Measurements from ENCODE around the gene FDPS. TPM values are rescaled to one million over a fixed set of nuclear protein-coding genes. Genes with fewer than 3 reads are reported as not detected.

Gene FDPS
- total RNA-seq, 2 experiments from 2014 or later, result 256 to 264 TPM

DNA sequence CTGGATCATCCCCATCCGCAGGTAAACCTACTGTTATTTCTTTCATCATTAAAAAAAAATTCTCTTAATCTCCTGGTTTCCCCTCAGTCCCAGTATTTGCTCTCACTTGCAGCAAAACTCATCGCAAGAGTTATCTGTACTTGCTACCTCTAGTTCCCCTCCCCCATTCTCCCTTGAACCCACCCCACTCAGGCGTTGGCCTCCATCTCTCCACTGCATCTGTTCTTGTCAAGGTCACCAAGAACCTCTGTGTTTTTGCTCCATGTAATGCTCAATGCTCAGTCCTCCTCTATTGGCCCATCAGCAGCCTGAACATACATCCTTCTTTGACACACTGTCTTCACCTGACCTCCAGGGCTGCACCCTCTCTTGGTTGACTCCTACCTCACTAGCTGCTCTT is 12.0 kb upstream of the FDPS start:
- Mint-ChIP-seq H3K27ac (no peak overlapping the region), H3K4me1 (peaks cover 6% of the 10 kb centered on the region), H3K36me3 (no peaks in the 10 kb centered on the region), H3K27me3 (peaks cover 48% of the 10 kb centered on the region), H3K4me3 (no peak overlapping the region), H3K9me3 (no peaks in the 10 kb centered on the region)
- DNase-seq, result no peak

- DNase-seq, result no peak
- Mint-ChIP-seq H3K9me3 (no peaks in the 10 kb centered on the region), H3K36me3 (no peaks in the 10 kb centered on the region), H3K27me3 (peaks cover 45% of the 10 kb centered on the region), H3K27ac (no peak overlapping the region), H3K4me3 (no peak overlapping the region), H3K4me1 (peaks cover 6% of the 10 kb centered on the region)
Measured at GRCh38 chr1:155297384-155297783, 11.3 kb upstream of the FDPS start.

DNA sequence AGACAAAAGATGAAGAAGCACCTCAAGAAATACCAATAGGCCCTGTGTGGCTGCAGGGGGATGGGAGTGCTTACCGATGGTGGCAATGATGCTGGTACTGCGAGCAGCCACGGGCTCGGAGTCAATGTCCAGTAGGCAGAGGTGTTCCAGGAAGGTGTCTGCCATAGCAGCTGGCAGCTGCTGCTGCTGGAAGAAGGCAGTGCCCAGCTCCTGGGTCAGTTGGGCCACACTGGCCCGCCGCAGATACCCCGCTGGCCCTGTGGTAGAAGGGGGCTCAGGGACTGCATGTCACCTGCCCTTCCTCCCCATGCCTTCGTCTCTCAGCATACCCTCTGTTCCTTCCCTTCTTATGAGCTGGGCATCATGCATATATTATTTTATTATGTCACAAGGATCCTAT is 8.6 kb upstream of the FDPS start:
- Mint-ChIP-seq H3K4me1 (peaks cover 2% of the 10 kb centered on the region), H3K9me3 (no peaks in the 10 kb centered on the region), H3K27ac (no peak overlapping the region), H3K36me3 (no peaks in the 10 kb centered on the region), H3K27me3 (peaks cover 35% of the 10 kb centered on the region), H3K4me3 (no peak overlapping the region)
- DNase-seq, result no peak

- H3K27ac Mint-ChIP-seq, result no peak overlapping the region
- no peak for DNase-seq
- no peaks in the 10 kb centered on the region for H3K4me1 Mint-ChIP-seq
- H3K27me3 Mint-ChIP-seq, result peaks cover 29% of the 10 kb centered on the region
- no peaks in the 10 kb centered on the region for H3K36me3 Mint-ChIP-seq
- H3K9me3 Mint-ChIP-seq, result no peaks in the 10 kb centered on the region
- H3K4me3 Mint-ChIP-seq, result no peak overlapping the region
Measured at GRCh38 chr1:155300553-155301329, 7.9 kb upstream of the FDPS start.

GRCh38 chr1:155301342-155301841 is 7.3 kb upstream of the FDPS start, which contains the start of gene PKLR:
Gene PKLR, minus strand, starts transcription at chr1:155301438. Its CDS starts 43 bp downstream, at chr1:155301395.
- no peak for DNase-seq
- no peak within 1 kb of the TSS for H3K4me3 Mint-ChIP-seq
- no peaks in the 10 kb centered on the region for H3K36me3 Mint-ChIP-seq
- H3K9me3 Mint-ChIP-seq, result no peaks in the 10 kb centered on the region
- no peaks in the 10 kb centered on the region for H3K4me1 Mint-ChIP-seq
- peaks cover 22% of the 10 kb centered on the region for H3K27me3 Mint-ChIP-seq
- no peak within 1 kb of the TSS for H3K27ac Mint-ChIP-seq

GRCh38 chr1:155304558-155305063 is 4.1 kb upstream of the FDPS start:
- no peaks in the 10 kb centered on the region for H3K9me3 Mint-ChIP-seq
- peaks cover 8% of the 10 kb centered on the region for H3K4me1 Mint-ChIP-seq
- H3K36me3 Mint-ChIP-seq, result peaks cover 6% of the 10 kb centered on the region
- H3K4me3 Mint-ChIP-seq, result no peak overlapping the region
- peaks cover 4% of the 10 kb centered on the region for H3K27me3 Mint-ChIP-seq
- no peak for DNase-seq
- no peak overlapping the region for H3K27ac Mint-ChIP-seq

DNA sequence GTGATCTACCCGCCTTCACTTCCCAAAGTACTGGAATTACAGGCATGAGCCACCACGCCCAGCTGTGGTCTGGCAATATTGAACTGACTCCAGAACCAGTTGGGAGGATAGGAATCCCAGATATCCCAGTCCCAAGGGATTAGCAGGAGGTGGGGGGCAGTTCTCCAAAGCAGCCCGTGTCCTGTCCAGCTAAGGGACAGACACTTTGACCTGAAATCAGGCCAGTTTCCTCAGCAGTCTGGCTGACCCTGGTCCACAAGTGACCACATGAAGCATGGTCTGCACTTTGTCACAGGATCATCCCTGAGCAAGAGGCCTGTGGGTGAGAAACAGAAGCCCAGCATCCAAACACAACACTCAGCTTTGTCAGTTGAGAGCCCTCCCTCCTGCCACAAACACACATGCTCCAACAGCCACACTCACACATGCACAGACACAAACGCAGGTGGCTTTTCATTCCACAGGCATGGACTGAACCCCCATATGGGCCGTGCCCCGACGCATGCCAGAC is 2.7 kb upstream of the FDPS start:
- H3K4me3 Mint-ChIP-seq, result no peak overlapping the region
- H3K36me3 Mint-ChIP-seq, result peaks cover 20% of the 10 kb centered on the region
- H3K27ac Mint-ChIP-seq, result no peak overlapping the region

DNA sequence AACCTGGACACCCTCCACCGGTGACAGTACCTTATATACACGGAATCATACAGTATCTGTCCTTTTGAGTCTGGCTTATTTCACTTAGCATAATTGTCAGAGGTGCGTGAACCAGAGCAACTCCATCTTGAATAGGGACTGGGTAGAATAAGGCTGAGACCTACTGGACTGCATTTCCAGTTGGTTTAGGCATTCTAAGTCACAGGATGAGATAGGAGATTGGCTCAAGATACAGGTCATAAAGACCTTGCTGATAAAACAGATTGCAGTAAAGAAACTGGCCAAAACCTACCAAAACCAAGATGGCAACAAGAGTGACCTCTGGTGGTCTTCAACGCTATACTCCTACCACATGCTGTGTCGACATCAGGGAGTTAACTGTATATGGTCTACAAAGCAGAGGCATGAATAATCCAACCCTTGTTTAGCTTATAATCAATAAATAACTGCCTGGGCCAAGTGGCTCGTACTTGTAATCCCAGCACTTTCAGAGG is 1.4 kb upstream of the FDPS start:
- Mint-ChIP-seq H3K4me3 (peak overlapping the region; percentile 95), H3K27ac (peak overlapping the region; percentile 99)

More for the DNA sequence above, 2.7 kb upstream of the FDPS start:
- Mint-ChIP-seq H3K9me3 (no peaks in the 10 kb centered on the region), H3K4me1 (peaks cover 18% of the 10 kb centered on the region), H3K27me3 (peaks cover 4% of the 10 kb centered on the region)
- DNase-seq, result no peak

DNA sequence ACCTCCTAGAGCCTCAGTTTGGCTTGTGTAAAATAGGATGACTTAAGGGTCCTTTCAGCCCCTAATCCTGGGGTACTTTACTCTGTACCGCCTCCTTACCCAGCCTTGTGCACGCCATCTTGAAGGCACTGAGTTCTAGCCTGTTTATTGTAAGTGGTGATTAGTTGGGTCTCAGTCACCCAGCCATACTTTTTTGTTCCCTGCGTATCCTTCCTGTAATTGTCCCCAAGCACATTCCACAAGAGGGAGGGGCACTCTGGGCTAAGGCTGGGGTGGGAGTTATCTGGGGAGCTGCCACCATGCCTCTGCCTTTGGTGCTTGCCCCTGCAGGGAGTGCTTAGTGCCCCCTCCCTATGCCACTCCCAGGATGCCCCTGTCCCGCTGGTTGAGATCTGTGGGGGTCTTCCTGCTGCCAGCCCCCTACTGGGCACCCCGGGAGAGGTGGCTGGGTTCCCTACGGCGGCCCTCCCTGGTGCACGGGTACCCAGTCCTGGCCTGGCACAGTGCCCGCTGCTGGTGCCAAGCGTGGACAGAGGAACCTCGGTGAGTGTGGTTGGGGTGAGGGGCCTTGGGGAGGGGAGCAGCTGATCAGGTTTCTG is 856 bp downstream of the FDPS start:
- Mint-ChIP-seq H3K36me3 (peaks cover 43% of the 10 kb centered on the region), H3K4me1 (peaks cover 28% of the 10 kb centered on the region), H3K9me3 (no peaks in the 10 kb centered on the region), H3K27me3 (no peaks in the 10 kb centered on the region), H3K4me3 (peak overlapping the region; percentile 95), H3K27ac (peak overlapping the region; percentile 99)
- DNase-seq, result no peak

More for the DNA sequence above, 1.4 kb upstream of the FDPS start:
- Mint-ChIP-seq H3K27me3 (peaks cover 4% of the 10 kb centered on the region), H3K36me3 (peaks cover 32% of the 10 kb centered on the region), H3K4me1 (peaks cover 27% of the 10 kb centered on the region), H3K9me3 (no peaks in the 10 kb centered on the region)
- DNase-seq, result no peak

- no peaks in the 10 kb centered on the region for H3K27me3 Mint-ChIP-seq
- H3K36me3 Mint-ChIP-seq, result peaks cover 46% of the 10 kb centered on the region
Measured at GRCh38 chr1:155313261-155313660, 4.6 kb downstream of the FDPS start.

DNA sequence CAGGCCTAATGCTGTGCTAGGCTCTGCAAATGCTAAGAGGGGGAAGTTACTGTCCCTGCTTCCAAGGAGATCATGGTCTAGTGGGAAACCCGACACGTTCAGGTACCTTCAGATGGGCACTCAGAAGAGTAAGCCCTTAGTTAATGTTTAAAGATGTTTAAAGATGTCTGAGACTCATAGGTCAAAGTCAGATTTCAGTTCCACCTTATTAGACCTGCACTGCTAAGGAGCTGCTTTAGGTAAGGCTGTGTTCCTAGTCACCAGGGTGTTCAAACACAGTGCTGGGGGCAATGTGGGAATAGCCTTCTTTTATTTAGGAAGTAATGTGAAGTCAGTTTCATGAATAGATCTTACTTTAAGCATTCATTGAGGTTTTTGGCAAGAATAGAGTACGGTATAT is 8.3 kb downstream of the FDPS start:
- Mint-ChIP-seq H3K27ac (no peak overlapping the region), H3K9me3 (no peaks in the 10 kb centered on the region), H3K36me3 (peaks cover 39% of the 10 kb centered on the region), H3K4me3 (no peak overlapping the region), H3K4me1 (peaks cover 20% of the 10 kb centered on the region), H3K27me3 (no peaks in the 10 kb centered on the region)
- DNase-seq, result no peak

More at GRCh38 chr1:155313261-155313660, 4.6 kb downstream of the FDPS start:
- Mint-ChIP-seq H3K9me3 (no peaks in the 10 kb centered on the region), H3K27ac (no peak overlapping the region), H3K4me1 (peaks cover 21% of the 10 kb centered on the region), H3K4me3 (no peak overlapping the region)
- DNase-seq, result no peak

DNA sequence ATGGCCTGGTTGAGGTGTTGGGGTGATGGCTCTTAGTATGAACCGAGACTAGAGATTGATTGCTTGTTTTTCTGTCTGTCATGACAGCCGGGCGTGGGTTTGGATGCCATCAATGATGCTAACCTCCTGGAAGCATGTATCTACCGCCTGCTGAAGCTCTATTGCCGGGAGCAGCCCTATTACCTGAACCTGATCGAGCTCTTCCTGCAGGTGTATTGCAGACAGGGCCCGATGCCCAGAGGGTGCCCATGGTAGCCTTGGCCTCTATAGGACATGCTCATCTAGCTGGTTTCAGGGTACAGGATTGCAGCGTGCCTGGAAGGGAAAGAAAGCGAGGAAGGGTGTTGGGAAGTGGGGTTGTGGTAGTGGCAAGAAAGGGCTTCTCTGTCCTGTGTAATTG is 9.4 kb downstream of the FDPS start:
- H3K4me1 Mint-ChIP-seq, result peaks cover 18% of the 10 kb centered on the region
- H3K9me3 Mint-ChIP-seq, result no peaks in the 10 kb centered on the region
- no peak overlapping the region for H3K27ac Mint-ChIP-seq
- no peak for DNase-seq
- peaks cover 30% of the 10 kb centered on the region for H3K36me3 Mint-ChIP-seq
- H3K27me3 Mint-ChIP-seq, result no peaks in the 10 kb centered on the region
- H3K4me3 Mint-ChIP-seq, result no peak overlapping the region

DNA sequence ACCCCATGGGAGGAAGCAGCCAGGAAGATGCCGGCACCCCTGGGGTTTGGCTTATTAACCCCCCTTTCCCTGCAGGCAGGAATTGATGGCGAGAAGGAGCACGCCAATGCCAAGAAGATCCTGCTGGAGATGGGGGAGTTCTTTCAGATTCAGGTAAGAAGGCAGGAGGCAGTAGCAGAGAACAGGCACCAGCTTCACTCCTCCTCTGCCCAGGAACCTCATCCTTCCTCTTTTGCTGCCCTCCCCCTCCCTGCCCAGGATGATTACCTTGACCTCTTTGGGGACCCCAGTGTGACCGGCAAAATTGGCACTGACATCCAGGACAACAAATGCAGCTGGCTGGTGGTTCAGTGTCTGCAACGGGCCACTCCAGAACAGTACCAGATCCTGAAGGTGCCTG is 10.9 kb downstream of the FDPS start:
- Mint-ChIP-seq H3K9me3 (no peaks in the 10 kb centered on the region), H3K4me1 (peaks cover 19% of the 10 kb centered on the region), H3K27me3 (no peaks in the 10 kb centered on the region), H3K27ac (no peak overlapping the region), H3K4me3 (no peak overlapping the region), H3K36me3 (peaks cover 25% of the 10 kb centered on the region)
- DNase-seq, result no peak

GRCh38 chr1:155320252-155320651 is 11.6 kb downstream of the FDPS start:
- Mint-ChIP-seq H3K4me3 (peak overlapping the region; percentile 38), H3K27me3 (no peaks in the 10 kb centered on the region), H3K36me3 (peaks cover 23% of the 10 kb centered on the region), H3K9me3 (no peaks in the 10 kb centered on the region), H3K27ac (no peak overlapping the region), H3K4me1 (peaks cover 19% of the 10 kb centered on the region)
- DNase-seq, result no peak

Measured in activated naive CD8-positive, alpha-beta T cell treated with anti-CD3 and anti-CD28 coated beads for 36 hours (primary cell).